ENCODE measurements around the gene PPM1D. TPM values are rescaled to one million over a fixed set of nuclear protein-coding genes. Genes with fewer than 3 reads are reported as not detected.

PPM1D gene
- total RNA-seq, 1 experiment from 2014 or later = 10.4 TPM

DNA sequence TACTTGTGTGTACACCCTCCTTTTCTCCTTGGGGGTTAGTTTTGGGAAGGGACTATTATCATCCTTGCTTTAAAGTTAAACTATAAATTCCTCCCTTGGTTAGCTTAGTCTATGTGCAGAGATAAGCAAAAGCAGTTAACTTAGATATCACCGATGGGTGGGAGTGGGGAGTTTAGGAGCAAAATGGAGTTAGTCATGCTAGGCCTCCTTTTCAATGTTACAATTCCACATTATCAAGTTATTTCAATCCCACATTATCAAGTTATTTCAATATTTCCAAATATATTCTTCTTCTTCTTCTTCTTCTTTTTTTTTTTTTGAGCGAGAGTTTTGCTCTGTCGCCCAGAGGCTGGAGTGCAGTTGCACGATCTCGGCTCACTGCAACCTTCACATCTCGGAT, 76.0 kb downstream of the PPM1D start:
- Histone ChIP-seq H3K27ac (no peak overlapping the region), H3K79me2 (ENCODE audit: low read depth) (peaks cover 9% of the 10 kb centered on the region; the same call in 1 of the 2 replicates), H3K4me1 (replicated peaks; ENCODE audit: insufficient read depth) (peaks cover 6% of the 10 kb centered on the region; the same call in 1 of the 2 replicates), H3K36me3 (ENCODE audit: low read depth) (no peaks in the 10 kb centered on the region), H3K27me3 (ENCODE audit: insufficient read depth, low read depth) (no peaks in the 10 kb centered on the region), H3K9me3 (ENCODE audit: insufficient read depth, low read depth) (no peaks in the 10 kb centered on the region), H2AFZ (no peak overlapping the region), H3K4me2 (peak overlapping the region; percentile 83), H3K4me3 (no peak overlapping the region; the same call in 1 of the 2 replicates), H4K20me1 (ENCODE audit: insufficient read depth) (no peaks in the 10 kb centered on the region), H3F3A (ENCODE audit: insufficient read depth, low read depth) (peaks cover 12% of the 10 kb centered on the region; the same call in 1 of the 2 replicates), H3K9me2 (ENCODE audit: insufficient read depth) (no peaks in the 10 kb centered on the region)
- DNase-seq = no peak
- CTCF ChIA-PET = no interaction called here
- POLR2A ChIA-PET (ENCODE audit: unreplicated experiment) = no interaction called here
- BruUV-seq (replicated peaks) = no TSS peak
- TF ChIP-seq EZH2 (IDR thresholded peaks at IDR 0.05; ENCODE audit: low read depth) = no peak
- TF ChIP-seq, protein P1, sequence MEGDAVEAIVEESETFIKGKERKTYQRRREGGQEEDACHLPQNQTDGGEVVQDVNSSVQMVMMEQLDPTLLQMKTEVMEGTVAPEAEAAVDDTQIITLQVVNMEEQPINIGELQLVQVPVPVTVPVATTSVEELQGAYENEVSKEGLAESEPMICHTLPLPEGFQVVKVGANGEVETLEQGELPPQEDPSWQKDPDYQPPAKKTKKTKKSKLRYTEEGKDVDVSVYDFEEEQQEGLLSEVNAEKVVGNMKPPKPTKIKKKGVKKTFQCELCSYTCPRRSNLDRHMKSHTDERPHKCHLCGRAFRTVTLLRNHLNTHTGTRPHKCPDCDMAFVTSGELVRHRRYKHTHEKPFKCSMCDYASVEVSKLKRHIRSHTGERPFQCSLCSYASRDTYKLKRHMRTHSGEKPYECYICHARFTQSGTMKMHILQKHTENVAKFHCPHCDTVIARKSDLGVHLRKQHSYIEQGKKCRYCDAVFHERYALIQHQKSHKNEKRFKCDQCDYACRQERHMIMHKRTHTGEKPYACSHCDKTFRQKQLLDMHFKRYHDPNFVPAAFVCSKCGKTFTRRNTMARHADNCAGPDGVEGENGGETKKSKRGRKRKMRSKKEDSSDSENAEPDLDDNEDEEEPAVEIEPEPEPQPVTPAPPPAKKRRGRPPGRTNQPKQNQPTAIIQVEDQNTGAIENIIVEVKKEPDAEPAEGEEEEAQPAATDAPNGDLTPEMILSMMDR (conservative IDR thresholded peaks at IDR 0.05) = no peak
- intact Hi-C loops (cut with micrococcal nuclease; ENCODE audit: unreplicated experiment) = no loop called here

DNA sequence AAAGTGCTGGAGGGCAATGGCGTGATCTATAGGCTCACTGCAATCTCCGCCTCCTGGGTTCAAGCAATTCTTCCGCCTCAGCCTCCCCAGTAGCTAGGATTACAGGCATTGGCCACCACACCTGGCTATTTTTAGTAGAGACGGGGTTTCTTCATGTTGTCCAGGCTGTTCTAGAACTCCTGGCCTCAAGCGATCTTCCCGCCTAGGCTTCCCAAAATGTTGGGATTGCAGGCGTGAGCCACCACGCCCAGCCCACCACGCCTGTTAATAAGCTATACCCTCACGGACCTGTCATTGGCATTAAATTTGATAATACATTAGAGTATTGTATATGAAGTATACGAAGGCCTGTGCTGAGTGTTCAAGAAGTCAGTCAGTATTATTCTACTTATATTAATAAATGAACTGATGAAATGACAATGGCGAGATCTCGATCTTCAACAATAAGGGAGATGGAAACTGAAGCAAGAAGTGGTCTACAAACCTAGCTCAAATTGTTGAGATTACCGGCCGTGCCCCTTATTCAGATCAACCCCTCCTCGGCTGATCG, 76.8 kb downstream of the PPM1D start:
- CTCF ChIA-PET = interaction anchor here (1.1 kb wide), 1 partner anchor 735 kb away, joined by 3 read pairs; no protein-coding TSS in a partner anchor

DNA sequence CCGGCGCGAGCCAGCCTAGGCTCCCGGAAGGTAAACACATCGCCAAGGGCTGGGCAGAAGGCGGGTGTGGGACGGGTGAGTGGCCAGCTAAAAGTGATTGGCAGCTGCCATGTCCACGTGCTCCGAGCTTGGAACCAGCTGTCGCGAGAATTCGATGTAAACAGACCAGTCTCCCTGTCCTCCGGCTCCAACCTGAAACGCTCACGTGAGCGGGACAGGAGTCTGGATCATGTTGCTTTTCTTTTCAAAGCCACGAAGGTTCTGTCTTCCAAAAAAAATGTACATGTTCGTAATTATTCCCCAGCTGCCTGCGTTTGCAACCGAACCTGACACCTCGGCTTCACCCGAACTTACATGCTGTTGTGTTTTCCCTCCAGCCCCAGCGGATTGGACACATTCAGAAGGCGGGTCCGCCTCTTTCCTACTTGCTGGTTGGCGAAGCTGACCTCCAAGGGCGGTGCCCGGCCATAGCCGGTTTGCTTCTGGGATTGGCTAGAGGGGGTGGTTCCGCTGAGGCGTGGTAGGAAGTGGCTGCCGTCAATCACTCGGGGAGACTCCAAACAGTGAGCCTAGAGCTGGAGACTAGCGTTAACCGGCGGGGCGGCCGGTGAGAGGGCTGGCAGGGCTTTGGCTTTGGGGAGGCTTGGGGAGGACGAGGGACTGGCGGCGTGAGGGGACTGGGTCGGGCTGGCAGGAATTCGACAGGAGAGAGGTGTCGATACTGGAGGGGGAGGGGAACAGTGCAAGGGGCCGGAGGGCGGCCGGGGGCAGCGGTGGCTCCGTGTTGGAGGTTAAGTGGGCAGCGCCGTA, 77.5 kb downstream of the PPM1D start, which contains the start of gene BCAS3:
TSS of gene BCAS3 (plus strand) at position 544 of the 810 bp plus-strand sequence.
- H3K4me3 ChIP-seq = peak within 1 kb of the TSS; percentile 56
- H3K9me3 ChIP-seq (ENCODE audit: insufficient read depth, low read depth) = no peaks in the 10 kb centered on the region
- BruUV-seq (replicated peaks) = no TSS peak
- TF ChIP-seq, protein P1 (conservative IDR thresholded peaks at IDR 0.05) = no peak
- no peak for TF ChIP-seq EZH2 (IDR thresholded peaks at IDR 0.05; ENCODE audit: low read depth)
- ChIA-PET CTCF (interaction anchor here (0.5 to 1.1 kb wide), 2 partner anchors 35 to 735 kb away, joined by 3 to 6 read pairs; no protein-coding TSS in a partner anchor), POLR2A (ENCODE audit: unreplicated experiment) (interaction anchor here (0.6 to 0.8 kb wide), 6 partner anchors 31 to 721 kb away, joined by 4 to 11 read pairs (median 6); partner anchors contain the start of gene PPM1D)
- H3K36me3 ChIP-seq (ENCODE audit: low read depth) = no peaks in the 10 kb centered on the region
- intact Hi-C loops (cut with micrococcal nuclease; ENCODE audit: unreplicated experiment) = no loop called here
- peak within 1 kb of the TSS; percentile 7; the same call in 1 of the 2 replicates for H3K27ac ChIP-seq
- no peaks in the 10 kb centered on the region for H4K20me1 ChIP-seq (ENCODE audit: insufficient read depth)
- peak within 1 kb of the TSS; percentile 92 for H2AFZ ChIP-seq
- no peaks in the 10 kb centered on the region for H3K27me3 ChIP-seq (ENCODE audit: insufficient read depth, low read depth)
- H3K9me2 ChIP-seq (ENCODE audit: insufficient read depth) = no peaks in the 10 kb centered on the region
- H3K4me1 ChIP-seq (replicated peaks; ENCODE audit: insufficient read depth) = peaks cover 12% of the 10 kb centered on the region
- peak within 1 kb of the TSS; percentile 83 for H3K4me2 ChIP-seq
- H3F3A ChIP-seq (ENCODE audit: insufficient read depth, low read depth) = peaks cover 12% of the 10 kb centered on the region; the same call in 1 of the 2 replicates
- peak; percentile 97 to 99 for DNase-seq
- H3K79me2 ChIP-seq (ENCODE audit: low read depth) = peaks cover 9% of the 10 kb centered on the region; the same call in 1 of the 2 replicates

More for the DNA sequence above, 76.8 kb downstream of the PPM1D start:
- H3K4me3 ChIP-seq = peak overlapping the region; percentile 56
- peak overlapping the region; percentile 7; the same call in 1 of the 2 replicates for H3K27ac ChIP-seq
- TSS peak; percentile 79 for BruUV-seq (replicated peaks)
- H3K79me2 ChIP-seq (ENCODE audit: low read depth) = peaks cover 9% of the 10 kb centered on the region; the same call in 1 of the 2 replicates
- POLR2A ChIA-PET (ENCODE audit: unreplicated experiment) = interaction anchor here (0.6 to 0.8 kb wide), 3 partner anchors 30 to 722 kb away, joined by 6 to 11 read pairs (median 8); no protein-coding TSS in a partner anchor
- TF ChIP-seq EZH2 (IDR thresholded peaks at IDR 0.05; ENCODE audit: low read depth) = no peak
- TF ChIP-seq, protein P1 (conservative IDR thresholded peaks at IDR 0.05) = no peak
- peaks cover 6% of the 10 kb centered on the region; the same call in 1 of the 2 replicates for H3K4me1 ChIP-seq (replicated peaks; ENCODE audit: insufficient read depth)
- H4K20me1 ChIP-seq (ENCODE audit: insufficient read depth) = no peaks in the 10 kb centered on the region
- intact Hi-C loops (cut with micrococcal nuclease; ENCODE audit: unreplicated experiment) = no loop called here
- H3K9me2 ChIP-seq (ENCODE audit: insufficient read depth) = no peaks in the 10 kb centered on the region
- H3F3A ChIP-seq (ENCODE audit: insufficient read depth, low read depth) = peaks cover 6% of the 10 kb centered on the region; the same call in 1 of the 2 replicates
- H3K36me3 ChIP-seq (ENCODE audit: low read depth) = no peaks in the 10 kb centered on the region
- DNase-seq = no peak
- H3K27me3 ChIP-seq (ENCODE audit: insufficient read depth, low read depth) = no peaks in the 10 kb centered on the region
- H2AFZ ChIP-seq = peak overlapping the region; percentile 92
- peak overlapping the region; percentile 83 for H3K4me2 ChIP-seq
- H3K9me3 ChIP-seq (ENCODE audit: insufficient read depth, low read depth) = no peaks in the 10 kb centered on the region

All from PC-9 (cell line).